Subcutaneous abdominal adipose tissue (tissue), 5 donors: ENCODE data around the gene TRABD2B.

ENCODE experiments used
- H3K27ac ChIP-seq: one replicate; pipeline ENCODE4 v1.7.0; 2013; ENCODE audit warnings: low read depth, mild to moderate bottlenecking, inconsistent platforms, low read length, moderate library complexity
- H3K27me3 ChIP-seq, 5 donors: one replicate each; pipeline ENCODE4 v1.7.0; 2013; ENCODE audit warnings: low read length in 5 of 5, inconsistent platforms in 1 of 5; ENCODE audit not compliant: control insufficient read depth in 5 of 5, insufficient read depth in 4 of 5
- H3K36me3 ChIP-seq, 5 donors: one replicate each; pipeline ENCODE4 v1.7.0; 2013; ENCODE audit warnings: low read length in 5 of 5; ENCODE audit not compliant: control insufficient read depth in 5 of 5, insufficient read depth in 5 of 5
- H3K4me1 ChIP-seq, 5 donors: one replicate each; pipeline ENCODE4 v1.7.0; 2013; ENCODE audit warnings: low read length in 5 of 5, mild to moderate bottlenecking in 3 of 5, moderate library complexity in 1 of 5; ENCODE audit not compliant: control insufficient read depth in 5 of 5, insufficient read depth in 5 of 5
- H3K4me3 ChIP-seq, 5 donors: one replicate each; pipeline ENCODE4 v1.7.0; 2013; ENCODE audit warnings: low read length in 5 of 5, low read depth in 1 of 5
- H3K9ac ChIP-seq, 5 donors: one replicate each; pipeline ENCODE4 v1.7.0; 2013; ENCODE audit warnings: low read length in 5 of 5, mild to moderate bottlenecking in 4 of 5, moderate library complexity in 3 of 5
- H3K9me3 ChIP-seq, 5 donors: one replicate each; pipeline ENCODE4 v1.7.0; 2013; ENCODE audit warnings: low read length in 5 of 5; ENCODE audit not compliant: control insufficient read depth in 5 of 5
- donor health status: healthy.
- donor health status: healthy.
- donor health status: healthy.
- donor health status: healthy.
- donor health status: healthy.

TRABD2B gene

DNA sequence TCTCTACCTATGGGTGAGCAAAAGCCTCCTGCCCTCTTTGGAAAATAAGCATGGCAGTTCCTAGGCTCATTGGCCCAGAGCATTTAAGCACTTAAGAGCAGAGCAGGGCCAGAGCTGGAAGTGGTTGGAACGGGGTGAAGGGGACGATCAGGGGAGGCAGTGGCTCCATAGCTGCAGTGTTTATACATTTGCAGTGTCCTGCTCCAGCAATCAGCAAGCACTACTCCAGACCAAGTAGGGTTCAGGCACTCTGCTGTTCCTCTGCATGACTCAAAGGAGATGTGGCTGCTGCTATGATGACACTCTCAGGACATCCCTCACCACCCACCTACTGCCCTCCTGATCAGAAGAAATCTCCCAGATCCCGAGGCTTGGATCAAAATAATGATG, 55.0 kb downstream of the TRABD2B start:
- Histone ChIP-seq H3K27ac (no peak overlapping the region), H3K4me3 (no peak overlapping the region), H3K27me3 (peaks cover 0 to 8% (median 3%) of the 10 kb centered on the region in 5 donors), H3K4me1 (peaks cover 0 to 8% (median 0%) of the 10 kb centered on the region in 5 donors), H3K9me3 (no peaks in the 10 kb centered on the region), H3K9ac (no peak overlapping the region), H3K36me3 (no peaks in the 10 kb centered on the region)

DNA sequence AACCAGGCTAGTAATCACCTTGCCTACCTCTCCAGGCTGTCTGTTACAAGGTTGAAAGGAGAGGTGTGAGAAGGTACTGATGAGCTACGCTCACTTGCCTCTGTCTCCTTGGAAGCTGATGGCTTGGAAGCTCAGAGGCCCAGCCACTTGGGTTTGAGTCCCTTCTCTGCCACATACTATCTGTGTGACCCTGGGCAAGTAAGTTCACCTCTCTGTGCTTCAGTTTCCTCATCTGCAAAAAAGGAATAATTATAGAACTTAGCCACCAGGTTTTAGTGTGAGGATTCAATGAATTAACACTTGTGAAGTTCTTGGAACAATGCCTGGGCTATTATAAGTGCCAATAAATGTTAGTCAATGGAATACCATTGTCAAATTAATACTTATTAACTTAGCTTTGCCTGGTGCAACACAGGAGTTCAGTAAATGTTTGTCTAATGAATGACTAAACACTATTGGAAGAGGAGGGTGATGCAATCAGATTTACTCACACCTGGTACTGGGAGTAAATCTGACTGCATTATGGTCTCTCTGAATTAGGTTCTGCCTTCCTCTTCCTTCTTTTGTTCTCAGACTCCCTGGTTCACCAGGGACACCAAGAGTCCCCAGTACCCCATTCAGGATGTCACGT, 55.5 kb downstream of the TRABD2B start:
- Histone ChIP-seq H3K27me3 (peaks cover 0 to 8% (median 3%) of the 10 kb centered on the region in 5 donors), H3K27ac (no peak overlapping the region), H3K4me3 (no peak overlapping the region), H3K4me1 (peaks cover 0 to 8% (median 0%) of the 10 kb centered on the region in 5 donors), H3K9me3 (no peaks in the 10 kb centered on the region), H3K36me3 (no peaks in the 10 kb centered on the region), H3K9ac (no peak overlapping the region)

DNA sequence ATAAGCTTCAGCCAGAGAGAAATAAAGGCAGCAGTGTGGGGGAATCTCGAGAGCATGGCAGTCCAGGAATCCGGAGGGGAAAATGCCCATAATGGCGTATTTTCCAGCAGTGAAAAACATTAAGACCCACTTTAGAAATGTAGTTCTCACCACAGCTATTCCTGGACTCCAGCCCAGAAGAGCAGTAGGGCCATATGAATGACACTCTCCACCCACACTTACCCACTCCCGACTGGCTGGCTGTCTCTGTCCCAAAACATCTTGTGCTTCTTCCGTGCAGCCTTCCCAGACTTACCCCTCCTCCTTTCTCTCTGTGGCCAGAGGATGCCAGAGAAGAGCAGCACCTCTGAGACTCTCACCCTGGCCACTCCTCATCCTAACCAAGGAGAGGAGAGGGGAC, 56.4 kb downstream of the TRABD2B start:
- Histone ChIP-seq H3K27ac (no peak overlapping the region), H3K4me3 (no peak overlapping the region), H3K27me3 (peaks cover 0 to 8% (median 3%) of the 10 kb centered on the region in 5 donors), H3K9ac (no peak overlapping the region), H3K36me3 (no peaks in the 10 kb centered on the region), H3K9me3 (no peaks in the 10 kb centered on the region), H3K4me1 (peaks cover 0 to 8% (median 0%) of the 10 kb centered on the region in 5 donors)

DNA sequence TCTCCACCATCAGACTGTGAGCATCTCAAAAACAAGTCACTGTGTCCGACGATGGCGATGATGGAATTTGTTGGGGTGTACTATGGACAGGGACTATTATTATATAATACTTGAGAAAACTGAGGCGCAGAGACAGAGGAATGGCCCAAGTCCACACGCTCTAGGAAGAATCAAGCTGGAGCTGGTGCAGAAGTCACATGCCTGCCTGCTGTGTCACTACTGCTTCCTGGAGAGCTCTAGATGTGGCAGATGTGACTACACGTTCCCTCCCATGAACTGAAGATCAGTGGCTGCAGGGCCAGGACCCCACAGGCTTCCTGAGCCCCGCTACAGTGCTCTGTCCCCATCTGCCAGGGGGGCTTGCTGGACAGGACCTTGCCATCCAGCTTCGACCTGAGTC, 56.9 kb downstream of the TRABD2B start:
- no peaks in the 10 kb centered on the region for H3K36me3 ChIP-seq
- H3K4me3 ChIP-seq: no peak overlapping the region
- H3K27me3 ChIP-seq: peaks cover 0 to 8% (median 3%) of the 10 kb centered on the region in 5 donors
- H3K4me1 ChIP-seq: peaks cover 0 to 8% (median under 1%) of the 10 kb centered on the region in 5 donors
- no peak overlapping the region for H3K9ac ChIP-seq
- no peaks in the 10 kb centered on the region for H3K9me3 ChIP-seq
- no peak overlapping the region for H3K27ac ChIP-seq

DNA sequence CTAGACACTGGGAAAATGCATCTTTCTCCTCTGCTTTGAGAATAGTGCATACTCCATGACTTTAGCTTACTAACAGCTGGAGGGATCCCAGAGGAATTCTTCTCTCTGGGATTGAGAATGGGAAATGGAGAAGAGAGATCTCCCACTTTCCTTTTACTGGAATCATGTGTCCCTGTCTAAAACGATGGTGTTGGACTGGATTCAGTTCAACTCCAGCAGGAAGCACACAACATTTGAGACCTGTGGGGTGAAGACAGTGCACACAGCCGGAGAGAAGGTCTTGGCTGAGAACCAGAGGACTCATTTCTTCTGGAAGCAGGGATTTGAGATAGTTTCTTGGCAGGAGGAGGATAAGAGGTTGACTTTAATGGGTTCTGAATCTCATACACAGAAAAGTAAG, 58.7 kb downstream of the TRABD2B start:
- Histone ChIP-seq H3K36me3 (no peaks in the 10 kb centered on the region), H3K4me3 (no peak overlapping the region), H3K9me3 (no peaks in the 10 kb centered on the region), H3K27ac (no peak overlapping the region), H3K9ac (no peak overlapping the region), H3K27me3 (peaks cover 0 to 8% (median 3%) of the 10 kb centered on the region in 5 donors), H3K4me1 (peaks cover 4 to 20% (median 15%) of the 10 kb centered on the region in 5 donors)

DNA sequence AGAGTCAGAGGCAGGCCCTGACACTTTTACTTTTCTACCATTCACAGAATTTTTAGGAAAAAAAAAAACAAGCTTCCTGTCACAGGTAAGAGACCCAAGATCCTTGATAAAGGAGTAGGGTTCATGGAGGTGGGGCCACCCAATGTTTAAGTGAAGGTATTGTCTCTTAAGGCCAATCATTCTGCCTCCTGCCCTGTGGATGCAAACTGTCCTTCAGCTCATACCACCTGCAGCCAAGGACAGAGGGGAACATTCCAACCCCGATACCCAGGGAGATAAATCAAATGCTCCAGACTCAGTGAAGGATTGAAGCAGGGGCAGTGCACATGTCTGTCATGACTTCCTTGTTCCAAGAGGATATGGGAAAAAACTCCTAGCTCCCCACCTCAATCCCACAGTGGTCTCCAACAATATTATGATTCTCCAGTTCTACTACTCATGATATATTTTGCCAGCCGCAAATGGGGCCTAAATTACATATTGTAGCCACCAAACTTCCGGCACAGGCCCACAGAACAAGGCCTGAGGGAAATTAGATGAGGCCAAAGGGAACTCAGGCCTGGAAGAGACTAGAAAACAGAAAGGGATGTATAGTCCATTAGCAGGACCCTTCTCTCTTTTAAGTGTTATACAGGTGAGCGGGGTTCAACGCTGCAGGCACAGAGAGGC, 59.5 kb downstream of the TRABD2B start:
- Histone ChIP-seq H3K27ac (no peak overlapping the region), H3K36me3 (no peaks in the 10 kb centered on the region), H3K4me1 (peaks cover 4 to 20% (median 15%) of the 10 kb centered on the region in 5 donors), H3K9ac (no peak overlapping the region), H3K27me3 (peaks cover 0 to 8% (median 3%) of the 10 kb centered on the region in 5 donors), H3K9me3 (no peaks in the 10 kb centered on the region), H3K4me3 (no peak overlapping the region)

DNA sequence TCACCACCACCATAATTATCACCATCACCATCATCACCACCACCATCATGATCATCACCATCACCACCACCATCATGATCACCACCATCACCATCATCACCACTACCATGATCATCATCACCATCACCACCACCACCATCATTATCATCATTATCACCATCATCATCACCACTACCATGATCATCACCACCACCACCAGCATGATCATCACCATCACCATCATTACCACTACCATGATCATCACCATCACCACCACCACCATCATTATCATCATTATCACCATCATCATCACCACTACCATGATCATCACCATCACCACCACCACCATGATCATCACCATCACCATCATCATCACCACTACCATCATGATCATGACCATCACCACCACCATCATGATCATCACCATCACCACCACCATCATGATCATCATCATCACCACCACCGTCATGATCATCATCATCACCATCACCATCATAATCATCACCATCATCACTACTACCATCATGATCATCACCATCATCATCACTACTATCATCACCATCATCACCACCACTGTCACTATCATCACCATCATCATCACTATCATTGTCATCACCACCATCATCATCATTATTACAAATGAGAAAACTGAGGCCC, 60.2 kb downstream of the TRABD2B start:
- H3K9me3 ChIP-seq: no peaks in the 10 kb centered on the region
- H3K9ac ChIP-seq: no peak overlapping the region
- H3K27me3 ChIP-seq: peaks cover 1 to 8% (median 3%) of the 10 kb centered on the region in 5 donors
- H3K4me1 ChIP-seq: peaks cover 4 to 20% (median 15%) of the 10 kb centered on the region in 5 donors
- no peak overlapping the region for H3K4me3 ChIP-seq
- H3K36me3 ChIP-seq: no peaks in the 10 kb centered on the region
- no peak overlapping the region for H3K27ac ChIP-seq

DNA sequence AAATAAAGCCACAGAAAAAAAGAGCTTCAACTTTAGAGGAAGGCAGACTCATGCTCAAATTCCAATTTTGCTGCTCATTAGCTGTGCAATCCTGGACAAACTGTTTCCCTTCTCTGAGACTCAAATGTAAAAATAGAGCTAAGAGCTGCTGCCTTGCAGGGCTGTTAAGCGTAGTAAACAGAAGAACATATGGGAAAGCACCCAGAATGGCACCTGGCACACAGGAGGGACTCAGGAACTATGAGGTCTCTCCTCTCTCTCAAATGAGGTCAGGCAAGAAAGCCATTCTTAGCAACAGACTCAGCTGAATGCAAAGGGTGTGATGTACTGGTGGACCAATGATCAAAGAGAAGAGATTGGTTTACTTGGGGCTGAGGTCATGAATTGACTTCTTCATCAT, 61.3 kb downstream of the TRABD2B start:
- no peak overlapping the region for H3K4me3 ChIP-seq
- H3K9me3 ChIP-seq: no peaks in the 10 kb centered on the region
- peaks cover 0 to 10% (median 3%) of the 10 kb centered on the region in 5 donors for H3K27me3 ChIP-seq
- H3K27ac ChIP-seq: no peak overlapping the region
- peaks cover 4 to 20% (median 15%) of the 10 kb centered on the region in 5 donors for H3K4me1 ChIP-seq
- H3K9ac ChIP-seq: no peak overlapping the region
- H3K36me3 ChIP-seq: no peaks in the 10 kb centered on the region

DNA sequence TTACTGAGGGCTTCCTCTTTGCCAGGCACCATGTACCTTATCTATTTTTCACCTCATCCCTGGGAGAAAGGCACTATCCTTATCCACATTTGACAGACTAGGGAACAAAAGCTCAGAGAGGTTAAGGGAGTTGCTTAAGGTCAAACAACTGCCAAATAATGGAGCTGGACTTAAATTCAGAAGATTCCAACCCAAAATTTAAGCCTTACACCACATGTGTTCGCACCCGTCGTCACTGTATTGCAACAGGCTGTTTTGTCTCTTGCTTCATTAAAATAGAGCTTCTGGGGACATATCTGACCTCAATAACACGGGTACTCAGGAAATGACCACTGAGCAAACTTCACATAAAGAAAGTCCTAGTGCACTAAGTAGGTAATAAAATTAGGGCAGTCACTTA, 62.0 kb downstream of the TRABD2B start:
- no peaks in the 10 kb centered on the region for H3K9me3 ChIP-seq
- no peak overlapping the region for H3K9ac ChIP-seq
- peaks cover 4 to 20% (median 15%) of the 10 kb centered on the region in 5 donors for H3K4me1 ChIP-seq
- H3K4me3 ChIP-seq: no peak overlapping the region
- no peak overlapping the region for H3K27ac ChIP-seq
- H3K27me3 ChIP-seq: peaks cover 0 to 14% (median 3%) of the 10 kb centered on the region in 5 donors
- no peaks in the 10 kb centered on the region for H3K36me3 ChIP-seq

DNA sequence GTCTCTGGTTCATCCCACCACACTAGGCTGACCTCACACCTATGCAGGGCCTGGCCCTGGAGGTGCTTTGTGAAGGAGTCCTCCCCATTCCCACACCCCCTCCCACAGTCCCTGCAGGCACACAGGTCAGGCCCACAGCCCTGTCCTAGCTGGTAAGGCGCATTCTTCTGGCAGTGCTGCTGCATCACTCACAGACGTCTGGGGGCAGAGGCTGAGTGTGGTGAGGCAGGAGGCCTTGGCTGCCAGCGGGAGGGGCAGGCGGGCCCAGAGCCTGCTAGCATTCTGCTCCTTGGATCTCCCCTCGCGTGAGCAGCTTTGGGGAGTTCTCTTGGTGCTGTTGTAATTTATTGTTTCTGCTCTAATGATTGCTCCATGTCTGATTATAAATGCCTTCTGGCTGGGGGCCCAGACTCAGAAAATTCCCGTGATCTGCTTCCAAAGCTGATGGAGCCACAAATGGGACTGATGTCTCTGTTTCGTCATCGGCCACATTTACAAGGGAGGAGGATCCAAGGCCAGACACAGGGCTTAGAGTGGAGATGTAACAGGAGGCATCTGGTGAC, 62.9 kb downstream of the TRABD2B start:
- Histone ChIP-seq H3K27me3 (peaks cover 0 to 14% (median 3%) of the 10 kb centered on the region in 5 donors), H3K27ac (no peak overlapping the region), H3K36me3 (no peaks in the 10 kb centered on the region), H3K4me3 (no peak overlapping the region), H3K9me3 (no peaks in the 10 kb centered on the region), H3K9ac (no peak overlapping the region), H3K4me1 (peaks cover 4 to 20% (median 15%) of the 10 kb centered on the region in 5 donors)
